HepG2 (cell line): ENCODE data around the gene C5orf24. TPM values are rescaled to one million over a fixed set of nuclear protein-coding genes. Genes with fewer than 3 reads are reported as not detected.

Source experiments
- CREB1 ChIP-seq, 2 experiments: fragments of 450-650 bp in 1 of 2; IDR thresholded peaks; 2 replicates each; pipeline ENCODE4 v1.6.1; 2016 to 2017; ENCODE audit warnings: control low read depth in 1 of 2, mild to moderate bottlenecking in 1 of 2, missing compliant biosample characterization in 1 of 2, missing genetic modification characterization in 1 of 2
- HMG20A ChIP-seq: IDR thresholded peaks from 2 replicates; pipeline ENCODE4 v1.6.1; 2016; ENCODE audit warnings: borderline replicate concordance
- KAT8 ChIP-seq: IDR thresholded peaks from 2 replicates; pipeline ENCODE4 v1.6.1; 2016; ENCODE audit warnings: missing genetic modification reagents, missing compliant biosample characterization
- KLF12 ChIP-seq: sonication (generic); formaldehyde crosslinking; IDR thresholded peaks from 2 replicates; pipeline ENCODE4 v1.4.0; 2020; ENCODE audit warnings: missing genetic modification reagents, borderline replicate concordance
- MLLT10 ChIP-seq: sonication (generic); formaldehyde crosslinking; IDR thresholded peaks from 2 replicates; pipeline ENCODE4 v1.4.0; 2020; ENCODE audit warnings: missing genetic modification reagents
- PRDM10 ChIP-seq: sonication (generic); formaldehyde crosslinking; IDR thresholded peaks from 2 replicates; pipeline ENCODE4 v1.4.0; 2020; ENCODE audit warnings: low read depth, missing genetic modification reagents
- SP1 ChIP-seq, 2 experiments: fragments of 450-650 bp in 1 of 2; sonication (generic) in 1 of 2; formaldehyde crosslinking in 1 of 2; IDR thresholded peaks; 2 replicates each; pipeline versions ENCODE4 v1.4.0 to v1.6.1; 2016 to 2020; ENCODE audit warnings: missing genetic modification reagents in 1 of 2
- ZFP41 ChIP-seq: sonication (generic); formaldehyde crosslinking; IDR thresholded peaks from 2 replicates; pipeline ENCODE4 v1.4.0; 2020; ENCODE audit warnings: mild to moderate bottlenecking, missing genetic modification reagents, borderline replicate concordance
- ZNF20 ChIP-seq: sonication (generic); formaldehyde crosslinking; IDR thresholded peaks from 2 replicates; pipeline ENCODE4 v1.4.0; 2020; ENCODE audit warnings: mild to moderate bottlenecking, moderate library complexity, missing genetic modification reagents
- ZNF687 ChIP-seq: sonication (generic); formaldehyde crosslinking; IDR thresholded peaks from 2 replicates; pipeline ENCODE4 v1.5.1; 2020; ENCODE audit warnings: mild to moderate bottlenecking, missing genetic modification reagents, moderate library complexity
- ZNF781 ChIP-seq: sonication (generic); formaldehyde crosslinking; IDR thresholded peaks from 2 replicates; pipeline ENCODE4 v1.5.1; 2020; ENCODE audit warnings: borderline replicate concordance, mild to moderate bottlenecking, missing genetic modification reagents; ENCODE audit errors: not compliant biosample characterization
- ZNF883 ChIP-seq: sonication (generic); formaldehyde crosslinking; IDR thresholded peaks from 2 replicates; pipeline ENCODE4 v1.5.1; 2020; ENCODE audit warnings: mild to moderate bottlenecking, missing genetic modification reagents; ENCODE audit errors: not compliant biosample characterization
- polyA plus RNA-seq, 8 experiments: library from polyadenylated mRNA; depleted of rRNA in 3 of 8; stranded (reverse) in 7 of 8; unstranded in 1 of 8; fragments of >200 nt; fragmentation: Illumina TruSeq in 4 of 8; extraction: Trizol in 4 of 8; gene quantifications; 2 replicates each; pipeline versions ENCODE4 v1.2.1 to v1.2.3, GENCODE V29; 2011 to 2016; ENCODE audit warnings: low read depth in 4 of 8, missing spikeins in 1 of 8, mixed read lengths in 1 of 8; ENCODE audit not compliant: insufficient read depth in 1 of 8
- total RNA-seq, 5 experiments: library from RNA; depleted of rRNA; stranded (reverse); fragments of >200 nt; fragmentation: Illumina TruSeq; extraction: Trizol; gene quantifications; 2 replicates each; pipeline ENCODE4 v1.2.3, GENCODE V29; 2016; ENCODE audit warnings: low read depth in 1 of 5
- TF ChIP-seq, protein P1 (sequence below): sonication (generic); formaldehyde crosslinking; IDR thresholded peaks from 2 replicates; pipeline ENCODE4 v1.4.0; 2020; ENCODE audit warnings: mild to moderate bottlenecking, low read depth, missing genetic modification reagents
- TF ChIP-seq, protein P2 (sequence below): sonication (generic); formaldehyde crosslinking; IDR thresholded peaks from 2 replicates; pipeline ENCODE4 v1.8.1; 2023; ENCODE audit warnings: mild to moderate bottlenecking, missing genetic modification reagents
- TF ChIP-seq, protein P3 (sequence below): sonication (generic); formaldehyde crosslinking; IDR thresholded peaks from 2 replicates; pipeline ENCODE4 v1.5.0; 2020; ENCODE audit warnings: missing genetic modification reagents, mild to moderate bottlenecking, borderline replicate concordance
- TF ChIP-seq, protein P4 (sequence below): sonication (generic); formaldehyde crosslinking; IDR thresholded peaks from 2 replicates; pipeline ENCODE4 v1.4.0; 2020; ENCODE audit warnings: missing genetic modification reagents

The C5orf24 gene
- total and polyA plus RNA-seq, 2 of the 13 experiments (the other 11 are each of a cell fraction or from before 2014, with no cell fraction given), result 34.6 to 41.5 TPM

DNA sequence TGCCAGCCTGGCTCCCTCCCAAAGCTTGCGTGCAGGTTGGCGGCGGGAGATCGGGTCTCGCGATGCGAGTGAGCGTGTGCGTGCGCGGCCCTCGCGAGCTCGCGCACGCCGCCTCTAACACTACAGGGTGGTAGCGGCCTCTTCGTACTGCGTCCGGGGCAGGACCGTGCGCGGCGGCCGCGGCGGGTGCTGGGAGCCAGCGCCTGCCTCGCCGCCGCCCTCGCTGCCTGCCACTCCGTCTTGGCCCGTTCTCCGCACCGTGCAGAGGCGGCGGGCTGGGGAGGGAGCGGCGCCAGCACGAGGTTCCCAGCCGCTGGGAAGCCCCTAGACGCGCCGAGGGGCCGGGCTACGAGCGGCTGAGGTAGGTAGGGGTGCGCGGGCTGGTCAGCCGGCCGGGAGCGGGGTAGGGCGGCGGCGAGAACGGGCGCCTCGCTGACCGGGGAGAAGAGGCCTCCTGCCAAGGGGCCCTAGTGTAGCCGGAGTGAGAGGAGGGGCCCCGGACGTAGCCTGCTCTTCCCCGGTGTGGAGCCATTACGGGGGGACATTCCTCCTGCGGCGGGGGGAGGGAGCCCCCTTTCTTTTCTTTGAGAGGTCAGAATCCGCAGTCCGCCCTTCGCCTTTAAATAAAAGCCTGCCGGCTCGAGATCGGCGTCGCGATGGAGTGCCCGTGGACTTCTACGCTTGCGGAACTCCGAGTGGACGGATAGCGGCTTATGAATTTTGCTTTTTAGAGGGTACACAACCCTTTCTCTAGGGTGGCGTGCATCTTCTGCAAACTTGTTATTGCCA, at the start of gene C5orf24 (continued):
- no peak for TF ChIP-seq MLLT10
- peak; percentile 99 for TF ChIP-seq ZNF687
- TF ChIP-seq CREB1 (IDR thresholded peaks at IDR 0.05), result no peak
- TF ChIP-seq CREB1 (CRISPR knock-in tag; IDR thresholded peaks at IDR 0.05), result no peak
- TF ChIP-seq ZNF20 (CRISPR knock-in tag), result no peak
- TF ChIP-seq HMG20A (CRISPR knock-in tag), result no peak
- TF ChIP-seq, protein P1, sequence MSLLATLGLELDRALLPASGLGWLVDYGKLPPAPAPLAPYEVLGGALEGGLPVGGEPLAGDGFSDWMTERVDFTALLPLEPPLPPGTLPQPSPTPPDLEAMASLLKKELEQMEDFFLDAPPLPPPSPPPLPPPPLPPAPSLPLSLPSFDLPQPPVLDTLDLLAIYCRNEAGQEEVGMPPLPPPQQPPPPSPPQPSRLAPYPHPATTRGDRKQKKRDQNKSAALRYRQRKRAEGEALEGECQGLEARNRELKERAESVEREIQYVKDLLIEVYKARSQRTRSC, result no peak
- no peak for TF ChIP-seq ZNF781 (CRISPR knock-in tag)
- TF ChIP-seq KAT8 (CRISPR knock-in tag), result peak; percentile 55
- TF ChIP-seq ZNF883 (CRISPR knock-in tag), result peak; percentile 92
- no peak for TF ChIP-seq ZFP41 (CRISPR knock-in tag)
- TF ChIP-seq PRDM10 (CRISPR knock-in tag), result no peak
- TF ChIP-seq, protein P2, sequence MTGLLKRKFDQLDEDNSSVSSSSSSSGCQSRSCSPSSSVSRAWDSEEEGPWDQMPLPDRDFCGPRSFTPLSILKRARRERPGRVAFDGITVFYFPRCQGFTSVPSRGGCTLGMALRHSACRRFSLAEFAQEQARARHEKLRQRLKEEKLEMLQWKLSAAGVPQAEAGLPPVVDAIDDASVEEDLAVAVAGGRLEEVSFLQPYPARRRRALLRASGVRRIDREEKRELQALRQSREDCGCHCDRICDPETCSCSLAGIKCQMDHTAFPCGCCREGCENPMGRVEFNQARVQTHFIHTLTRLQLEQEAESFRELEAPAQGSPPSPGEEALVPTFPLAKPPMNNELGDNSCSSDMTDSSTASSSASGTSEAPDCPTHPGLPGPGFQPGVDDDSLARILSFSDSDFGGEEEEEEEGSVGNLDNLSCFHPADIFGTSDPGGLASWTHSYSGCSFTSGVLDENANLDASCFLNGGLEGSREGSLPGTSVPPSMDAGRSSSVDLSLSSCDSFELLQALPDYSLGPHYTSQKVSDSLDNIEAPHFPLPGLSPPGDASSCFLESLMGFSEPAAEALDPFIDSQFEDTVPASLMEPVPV (CRISPR knock-in tag), result peak; percentile 85
- TF ChIP-seq SP1 (IDR thresholded peaks at IDR 0.05), result no peak
- 0 out of 2 replicates have a peak, but pooled peaks have one; percentile 20 for TF ChIP-seq SP1 (CRISPR knock-in tag; IDR thresholded peaks at IDR 0.05)
- peak; percentile 87 for TF ChIP-seq KLF12 (CRISPR knock-in tag)
- TF ChIP-seq, protein P3, sequence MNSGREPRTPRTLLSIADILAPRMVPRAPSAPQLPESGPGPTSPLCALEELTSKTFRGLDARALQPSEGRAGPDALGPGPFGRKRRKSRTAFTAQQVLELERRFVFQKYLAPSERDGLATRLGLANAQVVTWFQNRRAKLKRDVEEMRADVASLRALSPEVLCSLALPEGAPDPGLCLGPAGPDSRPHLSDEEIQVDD, result no peak
- TF ChIP-seq, protein P4, sequence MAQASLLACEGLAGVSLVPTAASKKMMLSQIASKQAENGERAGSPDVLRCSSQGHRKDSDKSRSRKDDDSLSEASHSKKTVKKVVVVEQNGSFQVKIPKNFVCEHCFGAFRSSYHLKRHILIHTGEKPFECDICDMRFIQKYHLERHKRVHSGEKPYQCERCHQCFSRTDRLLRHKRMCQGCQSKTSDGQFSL (CRISPR knock-in tag), result peak; percentile 44; the same call in 1 of the 2 replicates
